Measurements from ENCODE around the gene C11orf52.
"Not testable (repeated sequence)": the region's sequence is repeated elsewhere in the genome, so short reads cannot be mapped to it uniquely, and the experiment has no call there.

C11orf52 gene

GRCh38 chr11:111879637-111879960 is 39.1 kb upstream of the C11orf52 start:
- TF ChIP-seq Cebpa-rat (IDR thresholded peaks at IDR 0.05) = no peak
- H3K27me3 ChIP-seq = no peaks in the 10 kb centered on the region
- H3K9me3 ChIP-seq (replicated peaks in 1 of 11) = no peaks in the 10 kb centered on the region
- peak overlapping the region; percentile 78 to 94 (median 84) for H3K4me2 ChIP-seq
- no peaks in the 10 kb centered on the region for H4K20me1 ChIP-seq
- peak overlapping the region; percentile 72 to 89 (median 83) for H3K9ac ChIP-seq
- peaks cover 8 to 36% (median 16%) of the 10 kb centered on the region in 10 experiments for H3K4me1 ChIP-seq
- peak overlapping the region; percentile 73 to 99 (median 83) for H3K27ac ChIP-seq
- H3K36me3 ChIP-seq = peaks cover 0 to 21% (median 12%) of the 10 kb centered on the region in 11 experiments; a peak in 13 of 22 replicates
- H3K4me3 ChIP-seq = peak overlapping the region; percentile 66 to 81 (median 72)

GRCh38 chr11:111882202-111882601 is 36.5 kb upstream of the C11orf52 start:
- Histone ChIP-seq H3K4me2 (peak overlapping the region in 1 of 11 experiments; percentile 13; a peak in 1 of 22 replicates), H3K4me1 (peaks cover 8 to 29% (median 16%) of the 10 kb centered on the region in 10 experiments), H3K9ac (no peak overlapping the region), H4K20me1 (no peaks in the 10 kb centered on the region), H3K36me3 (no peaks in the 10 kb centered on the region), H3K4me3 (no peak overlapping the region), H3K9me3 (replicated peaks in 1 of 11) (no peaks in the 10 kb centered on the region), H3K27ac (no peak overlapping the region), H3K27me3 (no peaks in the 10 kb centered on the region)
- no peak for TF ChIP-seq Cebpa-rat (IDR thresholded peaks at IDR 0.05)

GRCh38 chr11:111885053-111885452 is 33.7 kb upstream of the C11orf52 start:
- H4K20me1 ChIP-seq; H3K4me2 ChIP-seq; H3K9me3 ChIP-seq (replicated peaks in 1 of 11); H3K4me3 ChIP-seq; H3K27me3 ChIP-seq; H3K9ac ChIP-seq; H3K36me3 ChIP-seq; H3K4me1 ChIP-seq; H3K27ac ChIP-seq: not testable (repeated sequence)

- Histone ChIP-seq H3K9me3 (replicated peaks in 1 of 11) (no peaks in the 10 kb centered on the region), H3K27me3 (no peaks in the 10 kb centered on the region), H4K20me1 (no peaks in the 10 kb centered on the region), H3K9ac (no peak overlapping the region), H3K4me3 (no peak overlapping the region), H3K4me1 (peaks cover 0 to 9% (median 0%) of the 10 kb centered on the region in 10 experiments; a peak in 2 of 20 replicates), H3K4me2 (no peak overlapping the region), H3K27ac (no peak overlapping the region), H3K36me3 (no peaks in the 10 kb centered on the region)
- TF ChIP-seq Cebpa-rat (IDR thresholded peaks at IDR 0.05) = no peak
Observed at GRCh38 chr11:111886032-111886431, 32.7 kb upstream of the C11orf52 start.

GRCh38 chr11:111886844-111887243 is 31.9 kb upstream of the C11orf52 start:
- TF ChIP-seq Cebpa-rat (IDR thresholded peaks at IDR 0.05) = peak in 3 of 11 experiments; percentile 11 to 33 (median 33); a peak in 2 of 22 replicates

GRCh38 chr11:111905411-111905810 is 13.3 kb upstream of the C11orf52 start:
- Histone ChIP-seq H3K4me1 (peaks cover 0 to 4% (median 0%) of the 10 kb centered on the region in 10 experiments; a peak in 3 of 20 replicates), H3K9me3 (replicated peaks in 1 of 11) (peaks cover 16 to 33% (median 23%) of the 10 kb centered on the region in 11 experiments), H3K27me3 (no peaks in the 10 kb centered on the region), H3K27ac (no peak overlapping the region), H3K36me3 (no peaks in the 10 kb centered on the region; a peak in 1 of 22 replicates), H3K9ac (no peak overlapping the region), H3K4me2 (no peak overlapping the region), H3K4me3 (no peak overlapping the region; a peak in 1 of 20 replicates), H4K20me1 (no peaks in the 10 kb centered on the region)
- TF ChIP-seq Cebpa-rat (IDR thresholded peaks at IDR 0.05) = no peak

More at GRCh38 chr11:111886844-111887243, 31.9 kb upstream of the C11orf52 start:
- H4K20me1 ChIP-seq = no peaks in the 10 kb centered on the region
- H3K4me3 ChIP-seq = no peak overlapping the region
- peaks cover 0 to 6% (median 0%) of the 10 kb centered on the region in 11 experiments; a peak in 3 of 22 replicates for H3K9me3 ChIP-seq (replicated peaks in 1 of 11)
- H3K27me3 ChIP-seq = no peaks in the 10 kb centered on the region
- no peaks in the 10 kb centered on the region for H3K36me3 ChIP-seq
- no peak overlapping the region for H3K4me2 ChIP-seq
- H3K9ac ChIP-seq = no peak overlapping the region
- H3K4me1 ChIP-seq = peaks cover 0 to 4% (median 0%) of the 10 kb centered on the region in 10 experiments; a peak in 2 of 20 replicates
- no peak overlapping the region for H3K27ac ChIP-seq

- H3K9ac ChIP-seq = no peak overlapping the region
- H3K27me3 ChIP-seq = no peaks in the 10 kb centered on the region
- no peaks in the 10 kb centered on the region; a peak in 1 of 22 replicates for H3K36me3 ChIP-seq
- H3K4me3 ChIP-seq = no peak overlapping the region
- no peak overlapping the region for H3K4me2 ChIP-seq
- no peaks in the 10 kb centered on the region for H4K20me1 ChIP-seq
- H3K4me1 ChIP-seq = peaks cover 0 to 4% (median 0%) of the 10 kb centered on the region in 10 experiments; a peak in 3 of 20 replicates
- H3K27ac ChIP-seq = no peak overlapping the region
- H3K9me3 ChIP-seq (replicated peaks in 1 of 11) = peaks cover 16 to 33% (median 23%) of the 10 kb centered on the region in 11 experiments
- TF ChIP-seq Cebpa-rat (IDR thresholded peaks at IDR 0.05) = no peak
Observed at GRCh38 chr11:111906680-111907079, 12.0 kb upstream of the C11orf52 start.

- Histone ChIP-seq H3K4me2 (no peak overlapping the region), H3K9me3 (replicated peaks in 1 of 11) (peaks cover 16 to 30% (median 23%) of the 10 kb centered on the region in 11 experiments), H4K20me1 (no peaks in the 10 kb centered on the region), H3K9ac (no peak overlapping the region), H3K4me3 (no peak overlapping the region), H3K27me3 (no peaks in the 10 kb centered on the region), H3K27ac (no peak overlapping the region), H3K4me1 (peaks cover 0 to 4% (median 0%) of the 10 kb centered on the region in 10 experiments; a peak in 3 of 20 replicates), H3K36me3 (no peaks in the 10 kb centered on the region; a peak in 1 of 22 replicates)
- TF ChIP-seq Cebpa-rat (IDR thresholded peaks at IDR 0.05) = no peak
Observed at GRCh38 chr11:111908639-111909305, 9.9 kb upstream of the C11orf52 start.

GRCh38 chr11:111909378-111909777 is 9.3 kb upstream of the C11orf52 start:
- Histone ChIP-seq H3K9me3 (replicated peaks in 1 of 11) (peaks cover 13 to 24% (median 18%) of the 10 kb centered on the region in 11 experiments), H3K4me3 (no peak overlapping the region), H4K20me1 (no peaks in the 10 kb centered on the region), H3K27ac (no peak overlapping the region), H3K4me1 (peaks cover 0 to 4% (median 0%) of the 10 kb centered on the region in 10 experiments; a peak in 3 of 20 replicates), H3K27me3 (no peaks in the 10 kb centered on the region), H3K36me3 (no peaks in the 10 kb centered on the region; a peak in 1 of 22 replicates), H3K9ac (no peak overlapping the region), H3K4me2 (no peak overlapping the region)
- no peak for TF ChIP-seq Cebpa-rat (IDR thresholded peaks at IDR 0.05)
